H1 (cell line): ENCODE measurements around the gene CNGA1. TPM values are rescaled to one million over a fixed set of nuclear protein-coding genes. Genes with fewer than 3 reads are reported as not detected.

Experiments used
- CTCF ChIA-PET: fragments of 300-600 bp; sonication (Branson Sonifier 250); formaldehyde crosslinking; loops from one replicate; lab custom pipeline; 2021; ENCODE audit not compliant: partially characterized antibody; lab: Charles Lee
- POLR2A ChIA-PET: fragments of 300-600 bp; sonication (Branson Sonifier 250); formaldehyde crosslinking; loops from one replicate; lab custom pipeline; 2021; ENCODE audit warnings: inconsistent platforms; ENCODE audit not compliant: partially characterized antibody; lab: Charles Lee
- DNase-seq, 2 experiments: peaks; one replicate each; pipeline versions ENCODE4 v3.0.0 to v3.0.0-alpha.2; 2010 to 2022; ENCODE audit warnings: low spot score in 2 of 2, low read depth in 1 of 2, mixed read lengths in 1 of 2
- FAIRE-seq: peaks from 2 replicates; lab custom pipeline; 2011; peaks lifted over from hg19 to GRCh38; lab: Jason Lieb, UNC
- H2AFZ ChIP-seq: 2 replicates; pipeline ENCODE4 v1.8.1; 2012; ENCODE audit warnings: low read length, inconsistent platforms
- H2AK5ac ChIP-seq: 2 replicates; pipeline ENCODE4 v1.6.1; 2013; ENCODE audit warnings: low read depth, low read length
- H2BK120ac ChIP-seq: replicated peaks from 2 replicates; pipeline ENCODE3; 2013; ENCODE audit warnings: low read depth, low read length, inconsistent platforms
- H2BK12ac ChIP-seq: 2 replicates; pipeline ENCODE4 v1.6.1; 2013; ENCODE audit warnings: low read depth, low read length
- H2BK15ac ChIP-seq: 2 replicates; pipeline ENCODE4 v1.6.1; 2013; ENCODE audit warnings: low read length
- H2BK20ac ChIP-seq: 2 replicates; pipeline ENCODE4 v1.6.1; 2013; ENCODE audit warnings: low read length
- H2BK5ac ChIP-seq: 2 replicates; pipeline ENCODE4 v1.6.1; 2013; ENCODE audit warnings: low read depth, low read length
- H3K14ac ChIP-seq: 2 replicates; pipeline ENCODE4 v1.6.1; 2013; ENCODE audit warnings: inconsistent platforms; ENCODE audit not compliant: insufficient read length
- H3K18ac ChIP-seq: 2 replicates; pipeline ENCODE4 v1.6.1; 2013; ENCODE audit warnings: low read length; ENCODE audit errors: extremely low read depth
- H3K23ac ChIP-seq: 2 replicates; pipeline ENCODE4 v1.6.1; 2013; ENCODE audit warnings: inconsistent platforms; ENCODE audit not compliant: insufficient read length
- H3K23me2 ChIP-seq: 2 replicates; pipeline ENCODE4 v1.6.1; 2013; ENCODE audit warnings: low read depth, low read length
- H3K27ac ChIP-seq: 2 replicates; pipeline ENCODE4 v1.6.1; 2011; ENCODE audit warnings: low read depth, low read length, inconsistent platforms
- H3K27me3 ChIP-seq, 4 experiments: replicated peaks in 1 of 4; 1 replicate in 1 of 4; 2 replicates in 3 of 4; pipeline versions ENCODE4 v1.6.1 to v1.8.1; 2011 to 2013; ENCODE audit warnings: low read length in 3 of 4, mild to moderate bottlenecking in 3 of 4, inconsistent platforms in 2 of 4, mixed read lengths in 2 of 4, moderate library complexity in 1 of 4; ENCODE audit not compliant: control insufficient read depth in 3 of 4, insufficient read depth in 3 of 4; ENCODE audit errors: extremely low read depth in 1 of 4
- H3K36me3 ChIP-seq, 4 experiments: 2 replicates each; pipeline versions ENCODE4 v1.6.1 to v1.8.1; 2011 to 2013; ENCODE audit warnings: mild to moderate bottlenecking in 4 of 4, low read length in 3 of 4, moderate library complexity in 2 of 4, control low read depth in 1 of 4, inconsistent platforms in 1 of 4; ENCODE audit not compliant: insufficient read depth in 4 of 4, control insufficient read depth in 2 of 4
- H3K4ac ChIP-seq: replicated peaks from 2 replicates; pipeline ENCODE3; 2013; ENCODE audit warnings: low read length, low read depth, mixed read lengths, inconsistent platforms; ENCODE audit not compliant: insufficient read length
- H3K4me1 ChIP-seq, 4 experiments: replicated peaks in 1 of 4; 1 replicate in 1 of 4; 2 replicates in 3 of 4; pipeline versions ENCODE4 v1.6.1 to v1.8.1; 2011 to 2013; ENCODE audit warnings: low read length in 3 of 4, inconsistent platforms in 2 of 4, mixed read lengths in 1 of 4; ENCODE audit not compliant: insufficient read depth in 4 of 4, control insufficient read depth in 3 of 4
- H3K4me2 ChIP-seq, 2 experiments: 2 replicates each; pipeline versions ENCODE4 v1.6.1 to v1.8.1; 2011 to 2013; ENCODE audit warnings: low read depth in 2 of 2, low read length in 2 of 2, control low read depth in 1 of 2, inconsistent platforms in 1 of 2, mild to moderate bottlenecking in 1 of 2; ENCODE audit not compliant: insufficient read depth in 1 of 2
- H3K4me3 ChIP-seq, 4 experiments: fragments of 200-600, 300-600 bp in 1 of 4; sonication (generic), shearing (Covaris generic), sonication (Bioruptor Twin) in 1 of 4; 2 replicates each; pipeline versions ENCODE4 v1.5.1 to v1.8.1; 2011 to 2016; ENCODE audit warnings: low read length in 4 of 4, low read depth in 3 of 4, control low read depth in 2 of 4, inconsistent platforms in 2 of 4, mild to moderate bottlenecking in 2 of 4, mixed read lengths in 1 of 4, moderate library complexity in 1 of 4; ENCODE audit not compliant: insufficient read depth in 2 of 4; ENCODE audit errors: extremely low read depth in 1 of 4
- H3K56ac ChIP-seq: replicated peaks from 2 replicates; pipeline ENCODE3; 2013; ENCODE audit warnings: low read depth, mild to moderate bottlenecking, mixed read lengths, low read length, inconsistent platforms; ENCODE audit not compliant: insufficient read length
- H3K79me1 ChIP-seq: 2 replicates; pipeline ENCODE4 v1.6.1; 2013; ENCODE audit warnings: low read depth, low read length, control low read depth
- H3K79me2 ChIP-seq, 2 experiments: 2 replicates each; pipeline versions ENCODE4 v1.6.1 to v1.8.1; 2012 to 2013; ENCODE audit warnings: low read length in 2 of 2, mild to moderate bottlenecking in 2 of 2, inconsistent platforms in 1 of 2; ENCODE audit not compliant: insufficient read depth in 2 of 2, control insufficient read depth in 1 of 2
- H3K9ac ChIP-seq, 4 experiments: replicated peaks in 1 of 4; 1 replicate in 1 of 4; 2 replicates in 3 of 4; pipeline versions ENCODE4 v1.6.1 to v1.8.1; 2011 to 2013; ENCODE audit warnings: low read depth in 3 of 4, low read length in 3 of 4, control low read depth in 2 of 4, mild to moderate bottlenecking in 2 of 4, moderate library complexity in 2 of 4, inconsistent platforms in 1 of 4; ENCODE audit errors: extremely low read depth in 1 of 4
- H3K9me3 ChIP-seq, 2 experiments: 2 replicates each; pipeline versions ENCODE4 v1.6.1 to v1.8.1; 2012 to 2013; ENCODE audit warnings: mild to moderate bottlenecking in 2 of 2, moderate library complexity in 2 of 2, control low read depth in 1 of 2, inconsistent platforms in 1 of 2, low read depth in 1 of 2, low read length in 1 of 2, mixed read lengths in 1 of 2; ENCODE audit not compliant: insufficient read depth in 2 of 2
- H4K20me1 ChIP-seq, 2 experiments: replicated peaks in 1 of 2; 2 replicates each; pipeline versions ENCODE3 to v1.8.1; 2011 to 2013; ENCODE audit warnings: inconsistent platforms in 2 of 2, low read length in 2 of 2, mild to moderate bottlenecking in 1 of 2; ENCODE audit not compliant: insufficient read depth in 2 of 2, control insufficient read depth in 1 of 2
- H4K5ac ChIP-seq: 2 replicates; pipeline ENCODE4 v1.6.1; 2013; ENCODE audit warnings: low read length, low read depth, mixed read lengths, inconsistent platforms; ENCODE audit not compliant: insufficient read length
- H4K8ac ChIP-seq: 2 replicates; pipeline ENCODE4 v1.8.0; 2013; ENCODE audit warnings: mild to moderate bottlenecking, moderate library complexity, low read length, inconsistent platforms; ENCODE audit not compliant: insufficient read depth; ENCODE audit errors: extremely low read depth
- H4K91ac ChIP-seq: replicated peaks from 2 replicates; pipeline ENCODE3; 2013; ENCODE audit warnings: low read length, mixed read lengths, inconsistent platforms; ENCODE audit not compliant: insufficient read length
- RBBP5 ChIP-seq: IDR thresholded peaks from 2 replicates; pipeline ENCODE4 v1.7.1; 2012; ENCODE audit warnings: low read depth, mild to moderate bottlenecking, inconsistent platforms, low read length, moderate library complexity, borderline replicate concordance
- WGBS, 2 experiments: shearing (Covaris generic) in 1 of 2; methylation state at CpG; one replicate each; pipeline versions ENCODE4 v1.1.6 to v1.1.7; 2013 to 2015; ENCODE audit warnings: low lambda C conversion rate in 2 of 2, mixed read lengths in 2 of 2, inconsistent platforms in 1 of 2, low coverage in 1 of 2, missing lambda C conversion rate in 1 of 2; ENCODE audit not compliant: insufficient replicate concordance in 2 of 2, insufficient coverage in 1 of 2, insufficient read length in 1 of 2; ENCODE audit errors: extremely low coverage in 1 of 2, missing lambda C conversion rate in 1 of 2; 5-methylcytosine and 5-hydroxymethylcytosine counted together
- polyA plus RNA-seq, 7 experiments: library from polyadenylated mRNA; depleted of rRNA in 3 of 7; stranded (reverse) in 5 of 7; unstranded in 2 of 7; fragments of >200 nt in 5 of 7; fragments of 200-250 nt in 2 of 7; gene quantifications; 1 replicate in 5 of 7; 2 replicates in 1 of 7; 4 replicates in 1 of 7; pipeline versions ENCODE4 v1.2.1 to v1.2.3, GENCODE V29; 2011 to 2013; ENCODE audit warnings: missing spikeins in 2 of 7, mixed read lengths in 2 of 7
- total RNA-seq: library from RNA; stranded (reverse); fragmentation: NEBNext Ultra II Directional; extraction: Animal tissue kit (Norgen Biotek cat#: 25700); gene quantifications from 2 replicates; pipeline ENCODE4 v1.2.1, GENCODE V29; 2021

Gene CNGA1
- total and polyA plus RNA-seq, 2 of the 8 experiments (the other 6 are each of a cell fraction or from before 2014, with no cell fraction given): 0.17 to 0.54 TPM

- H3K36me3 ChIP-seq: peaks cover 11 to 86% (median 50%) of the 10 kb centered on the region in 4 experiments
- DNase-seq (no peak), FAIRE-seq (no peak)
- H3K18ac ChIP-seq: no peak overlapping the region
- no peaks in the 10 kb centered on the region for H3K79me1 ChIP-seq
- no peak overlapping the region for H3K14ac ChIP-seq
- CTCF ChIA-PET: interaction anchor here (1.0 kb wide), 1 partner anchor 25 kb away, joined by 3 read pairs; no protein-coding TSS in a partner anchor
- WGBS, 2 experiments: 95% methylated on average over 1 of the region's 1 CpG; no CpG with 5 or more reads in 1 of the 2 experiments
- no peaks in the 10 kb centered on the region for H3K23me2 ChIP-seq
- no peak overlapping the region for H3K9ac ChIP-seq
- no peak overlapping the region for H3K23ac ChIP-seq
- no peak overlapping the region for H3K27ac ChIP-seq
- no peak overlapping the region for H2BK5ac ChIP-seq
- no peak overlapping the region for H4K91ac ChIP-seq
- no peaks in the 10 kb centered on the region for H3K9me3 ChIP-seq
- no peak overlapping the region for H2AFZ ChIP-seq
- no peak overlapping the region for H2BK15ac ChIP-seq
- POLR2A ChIA-PET: interaction anchor here (0.7 to 1.3 kb wide), 3 partner anchors 13 to 49 kb away, joined by 3 to 5 read pairs (median 4); partner anchors contain the start of gene NFXL1
- no peaks in the 10 kb centered on the region for H3K27me3 ChIP-seq
- no peak overlapping the region for H2BK20ac ChIP-seq
- H3K56ac ChIP-seq: no peak overlapping the region
- H2BK12ac ChIP-seq: no peak overlapping the region
- H3K4me2 ChIP-seq: no peak overlapping the region
- no peak overlapping the region for H2AK5ac ChIP-seq
- no peak overlapping the region for H4K8ac ChIP-seq
- peaks cover 0 to 5% of the 10 kb centered on the region in 2 experiments; a peak in 1 of 4 replicates for H3K79me2 ChIP-seq
- no peaks in the 10 kb centered on the region for H3K4me1 ChIP-seq
- no peak overlapping the region for H2BK120ac ChIP-seq
- no peak overlapping the region for H3K4ac ChIP-seq
- H4K20me1 ChIP-seq: peaks cover 0 to 5% of the 10 kb centered on the region in 2 experiments
- no peak overlapping the region for H3K4me3 ChIP-seq
- H4K5ac ChIP-seq: no peak overlapping the region
- TF ChIP-seq RBBP5: no peak
- TF ChIP-seq, all 59 proteins: peak for 0
Observed at GRCh38 chr4:47899639-47900038, 116.8 kb downstream of the CNGA1 start.
